Transverse colon (tissue), 4 donors: ENCODE measurements around the gene RNU11. TPM values are rescaled to one million over a fixed set of nuclear protein-coding genes. Genes with fewer than 3 reads are reported as not detected.

Experiments used
- DNase-seq: peaks from one replicate; pipeline ENCODE4 v3.0.0-alpha.2; 2019
- H3K27ac ChIP-seq, 4 donors: fragments of 200-600 bp; sonication (generic); 2 replicates each; pipeline ENCODE4 v1.5.1; 2016 to 2018; ENCODE audit warnings: inconsistent platforms in 4 of 4
- H3K27me3 ChIP-seq: fragments of 200-600 bp; sonication (generic); 2 replicates; pipeline ENCODE4 v1.5.1; 2017; ENCODE audit warnings: inconsistent platforms
- H3K36me3 ChIP-seq, 4 donors: fragments of 200-600 bp; sonication (generic); 2 replicates each; pipeline ENCODE4 v1.5.1; 2017 to 2019; ENCODE audit warnings: inconsistent platforms in 4 of 4
- H3K4me1 ChIP-seq, 4 donors: fragments of 200-600 bp; sonication (generic); 2 replicates each; pipeline ENCODE4 v1.5.1; 2017 to 2020; ENCODE audit warnings: inconsistent platforms in 4 of 4
- H3K4me3 ChIP-seq, 4 donors: fragments of 200-600 bp; sonication (generic); 1 replicate in 1 of 4; 2 replicates in 3 of 4; pipeline versions ENCODE4 v1.5.1 to v1.6.1; 2017 to 2019; ENCODE audit warnings: inconsistent platforms in 4 of 4
- H3K9me3 ChIP-seq, 2 donors: fragments of 200-600 bp; sonication (generic); 2 replicates each; pipeline ENCODE4 v1.5.1; 2017 to 2019; ENCODE audit warnings: inconsistent platforms in 2 of 2
- EP300 ChIP-seq: sonication (generic); formaldehyde crosslinking; IDR thresholded peaks from one replicate; pipeline ENCODE4 v1.6.1; 2017; ENCODE audit warnings: antibody characterized with exemption, low read depth
- POLR2A ChIP-seq: fragments of 450-650 bp; IDR thresholded peaks from one replicate; pipeline ENCODE4 v1.6.1; 2016; ENCODE audit warnings: antibody characterized with exemption, mild to moderate bottlenecking, moderate library complexity
- POLR2AphosphoS5 ChIP-seq, 3 donors: sonication (generic); formaldehyde crosslinking; IDR thresholded peaks; one replicate each; pipeline ENCODE4 v1.6.1; 2016; ENCODE audit warnings: antibody characterized with exemption in 3 of 3
- WGBS, 2 donors: methylation state at CpG; one replicate each; pipeline ENCODE4 v1.1.5; 2018; ENCODE audit warnings: low coverage in 1 of 2; 5-methylcytosine and 5-hydroxymethylcytosine counted together
- in situ Hi-C, 4 donors: fragments of 200-750 bp; cut with MboI; loops; one replicate each; pipeline versions ENCODE4 v1.15.0 to v1.15.1; 2017; ENCODE audit warnings: low sequenced_read_pairs in 3 of 4, low pct_ligation_motif_present in 1 of 4, low pct_unique_long_range_greater_than_20kb in 1 of 4
- intact Hi-C: fragments of 100-400 bp; cut with DNase I; formaldehyde crosslinking; loops from one replicate; pipeline ENCODE4 v1.15.1; 2023; ENCODE audit warnings: low total_unique reads
- total RNA-seq, 4 donors: library from RNA; depleted of rRNA; stranded (reverse); fragments of >200 nt; gene quantifications; one replicate each; pipeline ENCODE4 v1.1.0, GENCODE V29; 2016
- TF ChIP-seq, protein P1 (sequence below), 5 experiments: fragments of 200-600 bp in 3 of 5; fragments of 450-650 bp in 2 of 5; sonication (generic) in 3 of 5; IDR thresholded peaks; 1 replicate in 2 of 5; 2 replicates in 3 of 5; pipeline ENCODE4 v1.5.1; 2016 to 2017; ENCODE audit warnings: antibody characterized with exemption in 5 of 5, inconsistent platforms in 3 of 5, mild to moderate bottlenecking in 2 of 5, moderate library complexity in 1 of 5

The RNU11 gene
- total RNA-seq, 4 donors from 2014 or later: not detected

DNA sequence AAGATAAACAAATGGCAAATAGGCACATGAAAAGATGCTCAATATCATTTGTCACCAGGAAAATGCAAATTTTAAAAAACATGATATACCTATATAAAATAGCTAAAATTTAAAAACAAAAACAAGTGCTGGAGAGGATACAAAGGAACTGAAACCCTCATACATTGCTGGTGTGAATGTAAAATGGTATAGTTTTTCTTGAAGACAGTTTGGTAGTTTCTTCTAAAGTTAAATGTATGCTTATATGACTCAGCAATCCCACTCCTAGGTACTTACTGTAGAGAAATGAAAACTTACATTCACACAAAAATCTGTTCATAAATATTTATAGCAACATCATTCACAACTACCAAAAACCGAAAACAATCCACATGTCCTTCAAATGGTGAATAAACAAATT, 16.7 kb upstream of the RNU11 start:
- H3K9me3 ChIP-seq: no peaks in the 10 kb centered on the region
- no peak overlapping the region for H3K4me3 ChIP-seq
- no peak for DNase-seq
- 44 to 87% methylated on average over 1 of the region's 1 CpG for WGBS, 2 donors
- H3K27ac ChIP-seq: no peak overlapping the region
- no peaks in the 10 kb centered on the region for H3K27me3 ChIP-seq
- no peaks in the 10 kb centered on the region for H3K36me3 ChIP-seq
- intact Hi-C loops (no loop called here), in situ Hi-C loops (no loop called here)
- H3K4me1 ChIP-seq: no peaks in the 10 kb centered on the region
- no peak for TF ChIP-seq POLR2A

DNA sequence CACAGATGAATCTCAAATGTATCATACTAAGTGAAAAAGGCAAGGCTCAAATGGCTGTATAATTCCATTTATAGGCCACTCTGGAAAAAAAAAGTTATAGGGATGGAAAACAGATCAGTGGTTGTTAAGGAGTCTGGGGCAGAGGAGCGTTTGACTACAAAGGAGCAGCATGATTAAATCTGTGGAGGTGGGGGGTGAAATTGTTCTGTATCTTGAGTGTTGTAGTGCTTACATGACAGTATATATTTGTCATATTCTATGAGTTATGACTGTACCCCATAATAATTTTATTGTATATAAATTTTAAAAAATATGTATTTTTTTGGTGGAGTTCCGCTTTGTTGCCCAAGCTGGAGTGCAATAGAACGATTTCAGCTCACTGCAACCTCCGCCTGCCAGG, 15.8 kb upstream of the RNU11 start:
- H3K27me3 ChIP-seq: no peaks in the 10 kb centered on the region
- no peak for DNase-seq
- intact Hi-C loops: no loop called here
- no peak overlapping the region for H3K27ac ChIP-seq
- no peak overlapping the region for H3K4me3 ChIP-seq
- WGBS, 2 donors: 93 to 100% methylated on average over 2 to 4 of the region's 4 CpGs
- no peaks in the 10 kb centered on the region for H3K36me3 ChIP-seq
- TF ChIP-seq POLR2A (no peak), EP300 (no peak), POLR2AphosphoS5 (IDR thresholded peaks at IDR 0.05) (no peak)
- TF ChIP-seq, protein P1, sequence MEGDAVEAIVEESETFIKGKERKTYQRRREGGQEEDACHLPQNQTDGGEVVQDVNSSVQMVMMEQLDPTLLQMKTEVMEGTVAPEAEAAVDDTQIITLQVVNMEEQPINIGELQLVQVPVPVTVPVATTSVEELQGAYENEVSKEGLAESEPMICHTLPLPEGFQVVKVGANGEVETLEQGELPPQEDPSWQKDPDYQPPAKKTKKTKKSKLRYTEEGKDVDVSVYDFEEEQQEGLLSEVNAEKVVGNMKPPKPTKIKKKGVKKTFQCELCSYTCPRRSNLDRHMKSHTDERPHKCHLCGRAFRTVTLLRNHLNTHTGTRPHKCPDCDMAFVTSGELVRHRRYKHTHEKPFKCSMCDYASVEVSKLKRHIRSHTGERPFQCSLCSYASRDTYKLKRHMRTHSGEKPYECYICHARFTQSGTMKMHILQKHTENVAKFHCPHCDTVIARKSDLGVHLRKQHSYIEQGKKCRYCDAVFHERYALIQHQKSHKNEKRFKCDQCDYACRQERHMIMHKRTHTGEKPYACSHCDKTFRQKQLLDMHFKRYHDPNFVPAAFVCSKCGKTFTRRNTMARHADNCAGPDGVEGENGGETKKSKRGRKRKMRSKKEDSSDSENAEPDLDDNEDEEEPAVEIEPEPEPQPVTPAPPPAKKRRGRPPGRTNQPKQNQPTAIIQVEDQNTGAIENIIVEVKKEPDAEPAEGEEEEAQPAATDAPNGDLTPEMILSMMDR (IDR thresholded peaks at IDR 0.05): no peak
- in situ Hi-C loops: no loop called here
- no peaks in the 10 kb centered on the region for H3K4me1 ChIP-seq
- H3K9me3 ChIP-seq: no peaks in the 10 kb centered on the region

DNA sequence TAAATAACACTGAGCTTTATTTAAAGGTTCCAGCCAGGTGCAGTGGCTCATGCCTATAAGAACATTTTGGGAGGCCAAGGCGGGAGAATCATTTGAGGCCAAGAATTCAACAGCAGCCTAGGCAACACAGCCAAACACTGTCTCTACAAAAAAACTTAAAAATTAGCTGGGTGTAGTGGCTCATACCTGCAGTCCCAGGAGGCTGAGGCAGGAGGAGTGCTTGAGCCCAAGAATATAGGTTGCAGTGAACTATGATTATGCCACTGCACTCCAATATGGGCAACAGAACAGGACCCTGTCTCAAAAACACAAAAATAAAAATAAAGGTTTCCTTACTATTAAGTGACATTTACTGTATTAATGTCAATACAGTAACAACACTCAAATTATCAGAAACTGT, 7.6 kb upstream of the RNU11 start:
- Histone ChIP-seq H3K27me3 (no peaks in the 10 kb centered on the region), H3K9me3 (no peaks in the 10 kb centered on the region), H3K4me1 (peaks cover 14 to 33% (median 16%) of the 10 kb centered on the region in 4 donors), H3K4me3 (no peak overlapping the region), H3K36me3 (no peaks in the 10 kb centered on the region), H3K27ac (no peak overlapping the region)
- intact Hi-C loops: no loop called here
- 71 to 77% methylated on average over 1 of the region's 1 CpG for WGBS, 2 donors
- in situ Hi-C loops: no loop called here
- no peak for DNase-seq
- TF ChIP-seq, protein P1 (IDR thresholded peaks at IDR 0.05): peak in 3 of 5 experiments; percentile 23 to 38 (median 27)
- TF ChIP-seq POLR2A: no peak
- TF ChIP-seq EP300: no peak

DNA sequence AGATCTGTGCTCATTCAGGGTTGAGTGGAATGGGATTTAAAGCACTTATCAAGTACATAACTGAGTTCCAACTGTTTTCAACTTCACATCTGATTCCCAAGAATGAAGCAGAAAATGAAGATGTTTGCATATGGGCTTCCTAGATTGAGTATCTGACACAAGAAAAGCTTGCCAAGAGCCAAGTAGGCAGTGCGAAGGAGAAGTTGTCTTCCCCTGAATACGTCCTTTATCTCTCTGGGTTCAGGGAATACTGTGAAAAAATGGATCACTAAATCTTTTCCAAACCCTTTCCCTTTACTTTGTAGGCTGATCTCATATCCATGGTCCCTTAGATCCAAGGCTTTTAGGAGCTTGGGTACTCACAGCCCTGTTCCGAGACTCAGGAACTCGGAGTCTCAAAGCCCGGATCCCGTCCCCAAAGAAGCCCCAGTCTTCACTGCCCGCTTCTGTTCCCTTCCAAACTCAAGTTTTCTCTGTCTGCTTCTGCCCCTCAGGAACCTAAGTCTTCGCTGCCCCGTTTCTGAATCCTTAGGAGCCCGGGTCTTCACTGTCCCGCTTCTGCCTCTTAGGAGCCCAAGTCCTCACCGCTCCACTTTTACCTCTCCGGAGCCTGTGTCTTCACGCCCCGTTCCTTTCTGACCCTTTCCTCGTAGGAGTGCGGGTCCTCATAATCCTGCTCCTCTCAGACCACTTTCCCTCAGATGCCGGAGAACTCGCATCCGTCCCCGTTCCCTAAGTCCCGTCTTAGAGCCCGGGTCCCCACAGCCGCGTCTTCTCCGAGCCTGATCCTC, 6.1 kb upstream of the RNU11 start:
- no peaks in the 10 kb centered on the region for H3K9me3 ChIP-seq
- peak overlapping the region; percentile 92 to 96 (median 93) for H3K27ac ChIP-seq
- WGBS, 2 donors: 0% methylated on average over 7 to 26 of the region's 26 CpGs
- TF ChIP-seq, protein P1 (IDR thresholded peaks at IDR 0.05): no peak
- no peak for TF ChIP-seq POLR2A
- no peak for TF ChIP-seq EP300
- TF ChIP-seq POLR2AphosphoS5 (IDR thresholded peaks at IDR 0.05): no peak
- DNase-seq: no peak
- H3K4me3 ChIP-seq: peak overlapping the region; percentile 61 to 92 (median 78)
- H3K36me3 ChIP-seq: no peaks in the 10 kb centered on the region
- H3K27me3 ChIP-seq: no peaks in the 10 kb centered on the region
- in situ Hi-C loops: no loop called here
- intact Hi-C loops: no loop called here
- H3K4me1 ChIP-seq: peaks cover 14 to 37% (median 17%) of the 10 kb centered on the region in 4 donors
